GM19397 (cell line): ENCODE results near the gene CMTM8.
"Not testable (repeated sequence)": the region's sequence is repeated elsewhere in the genome, so short reads cannot be mapped to it uniquely, and the experiment has no call there.

Experiments
- ATAC-seq: cut with Tn5 transposase; IDR thresholded peaks from one replicate; pipeline ENCODE4 v1.9.1; 2021; ENCODE audit warnings: mild to moderate bottlenecking, moderate library complexity; ENCODE audit not compliant: unreplicated experiment

The CMTM8 gene

GRCh38 chr3:32374788-32375595 lies 136.5 kb downstream of the CMTM8 start:
- ATAC-seq = peak; percentile 67

- ATAC-seq = no peak
These were observed 137.1 kb downstream of the CMTM8 start for GRCh38 chr3:32375596-32375930.

- no peak for ATAC-seq
These were observed 137.6 kb downstream of the CMTM8 start for GRCh38 chr3:32376115-32376514.

GRCh38 chr3:32379831-32380500 lies 141.5 kb downstream of the CMTM8 start:
- ATAC-seq = no peak

GRCh38 chr3:32381922-32382321 lies 143.4 kb downstream of the CMTM8 start:
- no peak for ATAC-seq

- ATAC-seq = no peak
These were observed 144.7 kb downstream of the CMTM8 start for GRCh38 chr3:32383136-32383711.

- no peak for ATAC-seq
These were observed 146.5 kb downstream of the CMTM8 start for GRCh38 chr3:32384938-32385337.

- no peak for ATAC-seq
These were observed 149.0 kb downstream of the CMTM8 start for GRCh38 chr3:32387512-32387911.

GRCh38 chr3:32389577-32389976 lies 151.1 kb downstream of the CMTM8 start:
- not testable (repeated sequence) for ATAC-seq

GRCh38 chr3:32391643-32392535 lies 153.4 kb downstream of the CMTM8 start, which contains the start of gene CMTM7:
Gene CMTM7, plus strand, starts transcription at chr3:32391853. Its CDS starts 54 bp downstream, at chr3:32391907.
- ATAC-seq = peak; percentile 67

- no peak for ATAC-seq
These were observed 154.2 kb downstream of the CMTM8 start for GRCh38 chr3:32392536-32393302.

GRCh38 chr3:32395496-32395895 lies 157.0 kb downstream of the CMTM8 start:
- no peak for ATAC-seq

- ATAC-seq = no peak
These were observed 159.5 kb downstream of the CMTM8 start for GRCh38 chr3:32397941-32398340.

GRCh38 chr3:32398531-32398930 lies 160.1 kb downstream of the CMTM8 start:
- ATAC-seq = no peak

GRCh38 chr3:32399030-32399620 lies 160.6 kb downstream of the CMTM8 start:
- no peak for ATAC-seq

- no peak for ATAC-seq
These were observed 162.6 kb downstream of the CMTM8 start for GRCh38 chr3:32401126-32401525.

- peak; percentile 77 for ATAC-seq
These were observed 163.1 kb downstream of the CMTM8 start for GRCh38 chr3:32401556-32402081.

GRCh38 chr3:32403663-32404062 lies 165.2 kb downstream of the CMTM8 start:
- ATAC-seq = no peak

GRCh38 chr3:32404714-32405113 lies 166.2 kb downstream of the CMTM8 start:
- no peak for ATAC-seq

GRCh38 chr3:32405155-32405554 lies 166.7 kb downstream of the CMTM8 start:
- no peak for ATAC-seq
